GM12878 (cell line): ENCODE measurements around the gene S1PR2. TPM values are rescaled to one million over a fixed set of nuclear protein-coding genes. Genes with fewer than 3 reads are reported as not detected.

Source experiments
- ATAC-seq: fragments of 200-7000 bp; cut with Tn5 transposase; 3 replicates; pipeline ENCODE4 v1.9.1; 2020; ENCODE audit warnings: mild to moderate bottlenecking, moderate library complexity
- BruUV-seq: library from RNA; stranded (reverse); fragments of 400-500 nt; replicated peaks from 2 replicates; lab custom pipeline; 2021; lab: Mats Ljungman, UMichigan
- CTCF ChIA-PET: fragments of 300-600 bp; sonication (Branson Sonifier 250); formaldehyde crosslinking; extraction: SDS; loops from one replicate; lab custom pipeline; 2021; ENCODE audit warnings: inconsistent platforms; lab: Yijun Ruan, JAX
- POLR2A ChIA-PET: fragments of 350-600 bp; formaldehyde crosslinking; extraction: SDS; loops from one replicate; lab custom pipeline; 2021; ENCODE audit warnings: inconsistent platforms; lab: Charles Lee
- RAD21 ChIA-PET: fragments of 300-600 bp; sonication (Branson Sonifier 250); formaldehyde crosslinking; loops from one replicate; lab custom pipeline; 2023; ENCODE audit warnings: antibody characterized with exemption; ENCODE audit not compliant: unreplicated experiment; lab: Charles Lee
- SMC1A ChIA-PET: fragments of 300-600 bp; sonication (Branson Sonifier 250); formaldehyde crosslinking; loops from one replicate; lab custom pipeline; 2023; ENCODE audit not compliant: unreplicated experiment, uncharacterized antibody; lab: Charles Lee
- DNase-seq: peaks from one replicate; pipeline ENCODE4 v3.0.0-alpha.2; 2011; ENCODE audit warnings: low read depth, low spot score
- FAIRE-seq: peaks from 3 replicates; lab custom pipeline; 2011; peaks lifted over from hg19 to GRCh38; lab: Jason Lieb, UNC
- H2AFZ ChIP-seq: 2 replicates; pipeline ENCODE4 v1.6.0; 2011; ENCODE audit warnings: low read depth, low read length, control low read depth; ENCODE audit not compliant: control insufficient read depth
- H3K27ac ChIP-seq: 2 replicates; pipeline ENCODE4 v1.5.1; 2011; ENCODE audit warnings: control low read depth; ENCODE audit not compliant: control insufficient read depth, insufficient read depth
- H3K27me3 ChIP-seq, 2 experiments: replicated peaks in 1 of 2; 2 replicates each; pipeline versions ENCODE4 v1.6.0 to v1.6.1; 2011; ENCODE audit warnings: low read length in 1 of 2; ENCODE audit not compliant: control insufficient read depth in 2 of 2, insufficient read depth in 2 of 2
- H3K36me3 ChIP-seq, 2 experiments: 2 replicates each; pipeline ENCODE4 v1.5.1; 2011; ENCODE audit warnings: low read length in 1 of 2; ENCODE audit not compliant: control insufficient read depth in 2 of 2, insufficient read depth in 2 of 2
- H3K4me1 ChIP-seq: 2 replicates; pipeline ENCODE4 v1.6.1; 2011; ENCODE audit warnings: mild to moderate bottlenecking, low read length, moderate library complexity, mixed read lengths; ENCODE audit not compliant: control insufficient read depth, insufficient read depth
- H3K4me2 ChIP-seq: 2 replicates; pipeline ENCODE4 v1.6.0; 2011; ENCODE audit warnings: control low read depth; ENCODE audit not compliant: control insufficient read depth, insufficient read depth
- H3K4me3 ChIP-seq: fragments of 200-600 bp; sonication (generic); 2 replicates; pipeline ENCODE4 v1.5.1; 2016
- H3K79me2 ChIP-seq: 2 replicates; pipeline ENCODE4 v1.6.0; 2011; ENCODE audit warnings: low read length; ENCODE audit not compliant: control insufficient read depth, insufficient read depth
- H3K9ac ChIP-seq: 2 replicates; pipeline ENCODE4 v1.8.0; 2011; ENCODE audit warnings: low read length, control low read depth, mixed read lengths; ENCODE audit not compliant: control insufficient read depth, insufficient read depth
- H3K9me3 ChIP-seq: replicated peaks from 3 replicates; pipeline ENCODE4 v1.5.1; 2011; ENCODE audit warnings: mild to moderate bottlenecking, low read length; ENCODE audit not compliant: control insufficient read depth, insufficient read depth
- H4K20me1 ChIP-seq: 2 replicates; pipeline ENCODE4 v1.6.0; 2011; ENCODE audit not compliant: control insufficient read depth, insufficient read depth
- BCL11A ChIP-seq: IDR thresholded peaks from 2 replicates; pipeline ENCODE4 v1.6.1; 2011; ENCODE audit warnings: low read depth, low read length
- CBX3 ChIP-seq: fragments of 200-600 bp; sonication (generic); IDR thresholded peaks from 2 replicates; pipeline ENCODE4 v1.6.1; 2016; ENCODE audit warnings: low read depth, borderline replicate concordance
- FOS ChIP-seq: IDR thresholded peaks from 3 replicates; pipeline ENCODE4 v1.6.1; 2011; ENCODE audit warnings: borderline replicate concordance; ENCODE audit not compliant: insufficient read length; ENCODE audit errors: extremely low read depth
- MYB ChIP-seq: fragments of 150-350 bp; IDR thresholded peaks from 2 replicates; pipeline ENCODE4 v1.6.1; 2014; ENCODE audit warnings: mild to moderate bottlenecking, low read depth, low read length, borderline replicate concordance
- PAX5 ChIP-seq: IDR thresholded peaks from 2 replicates; pipeline ENCODE4 v1.6.1; 2011; ENCODE audit warnings: low read depth, low read length, borderline replicate concordance
- POLR2AphosphoS2 ChIP-seq: IDR thresholded peaks from 2 replicates; pipeline ENCODE4 v1.6.1; 2011; ENCODE audit warnings: low read depth, mild to moderate bottlenecking, low read length, improper control_type of control experiment, moderate library complexity
- TCF12 ChIP-seq: IDR thresholded peaks from 2 replicates; pipeline ENCODE4 v1.6.1; 2011; ENCODE audit warnings: low read depth, mild to moderate bottlenecking, low read length
- ZNF384 ChIP-seq: IDR thresholded peaks from 2 replicates; pipeline ENCODE4 v1.6.1; 2012; ENCODE audit warnings: low read depth, mild to moderate bottlenecking, low read length, improper control_type of control experiment, borderline replicate concordance
- WGBS: methylation state at CpG from one replicate; pipeline ENCODE4 v1.1.6; 2016; ENCODE audit warnings: low lambda C conversion rate; ENCODE audit not compliant: insufficient replicate concordance, insufficient coverage; ENCODE audit errors: missing lambda C conversion rate; 5-methylcytosine and 5-hydroxymethylcytosine counted together
- in situ Hi-C: fragments of 300-500 bp; cut with MboI; formaldehyde crosslinking; loops from 9 replicates; pipeline ENCODE4 v1.14.3; 2018; ENCODE audit warnings: mixed read lengths
- intact Hi-C: fragments of 100-400 bp; cut with micrococcal nuclease; formaldehyde crosslinking; loops from one replicate; pipeline ENCODE4 v1.14.2; 2022; ENCODE audit not compliant: unreplicated experiment
- polyA plus RNA-seq, 11 experiments: library from polyadenylated mRNA; depleted of rRNA in 4 of 11; unstranded in 6 of 11; stranded (reverse) in 5 of 11; fragments of >200 nt; fragmentation: Nextera tagmentation in 4 of 11; fragmentation: Illumina TruSeq in 1 of 11; extraction: Ambion mirVana in 4 of 11; extraction: Trizol in 1 of 11; gene quantifications; 1 replicate in 1 of 11; 2 replicates in 10 of 11; pipeline versions ENCODE4 v1.2.1 to v1.2.3, GENCODE V29; 2011 to 2016; ENCODE audit warnings: inconsistent platforms in 2 of 11, missing spikeins in 2 of 11, low read depth in 1 of 11
- total RNA-seq, 4 experiments: library from RNA; depleted of rRNA in 3 of 4; stranded (reverse); fragments of >200 nt in 3 of 4; fragmentation: Illumina TruSeq in 1 of 4; extraction: Trizol in 1 of 4; gene quantifications; 2 replicates each; pipeline versions ENCODE4 v1.2.1 to v1.2.3, GENCODE V29; 2013 to 2021
- TF ChIP-seq, protein P1 (sequence below): fragments of 450-650 bp; IDR thresholded peaks from 2 replicates; pipeline ENCODE4 v1.6.1; 2017; ENCODE audit warnings: mild to moderate bottlenecking

Gene S1PR2
- total and polyA plus RNA-seq, 10 of the 15 experiments (the other 5 are each of a cell fraction or from before 2014, with no cell fraction given), result 4.9 to 26.8 (median 11.6) TPM

DNA sequence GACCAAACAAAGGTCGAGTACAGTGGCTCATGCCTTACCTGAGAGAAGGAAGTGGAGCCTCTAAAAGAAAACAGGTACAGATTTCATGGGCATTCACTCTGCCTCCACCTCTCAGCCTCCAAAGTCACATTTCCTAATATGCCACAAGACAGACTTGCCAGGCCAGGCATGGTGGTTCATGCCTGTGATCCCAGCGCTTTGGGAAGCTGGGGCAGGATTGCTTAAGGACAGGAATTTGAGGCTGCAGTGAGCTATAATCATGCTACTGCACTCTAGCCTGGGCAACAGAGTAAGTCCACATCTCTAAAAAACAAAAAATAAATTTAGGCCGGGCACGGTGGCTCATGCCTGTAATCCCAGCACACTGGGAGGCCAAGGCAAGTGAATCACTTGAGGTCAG, 25.5 kb downstream of the S1PR2 start:
- intact Hi-C loops (no loop called here), in situ Hi-C loops (no loop called here)
- Histone ChIP-seq H4K20me1 (no peaks in the 10 kb centered on the region), H3K4me1 (peaks cover 12% of the 10 kb centered on the region), H3K79me2 (no peaks in the 10 kb centered on the region), H3K27ac (no peak overlapping the region), H3K4me2 (no peak overlapping the region), H3K27me3 (no peaks in the 10 kb centered on the region), H3K9me3 (peaks cover 3% of the 10 kb centered on the region; the same call in 1 of the 3 replicates), H3K9ac (no peak overlapping the region), H3K4me3 (no peak overlapping the region), H3K36me3 (no peaks in the 10 kb centered on the region), H2AFZ (no peak overlapping the region)
- SMC1A ChIA-PET, result interaction anchor here (0.6 to 0.8 kb wide), 2 partner anchors 10 to 21 kb away, joined by 3 read pairs; no protein-coding TSS in a partner anchor
- TF ChIP-seq POLR2AphosphoS2 (no peak), CBX3 (no peak), FOS (no peak), TCF12 (no peak), BCL11A (no peak), ZNF384 (no peak), PAX5 (no peak), MYB (no peak)
- TF ChIP-seq, protein P1, sequence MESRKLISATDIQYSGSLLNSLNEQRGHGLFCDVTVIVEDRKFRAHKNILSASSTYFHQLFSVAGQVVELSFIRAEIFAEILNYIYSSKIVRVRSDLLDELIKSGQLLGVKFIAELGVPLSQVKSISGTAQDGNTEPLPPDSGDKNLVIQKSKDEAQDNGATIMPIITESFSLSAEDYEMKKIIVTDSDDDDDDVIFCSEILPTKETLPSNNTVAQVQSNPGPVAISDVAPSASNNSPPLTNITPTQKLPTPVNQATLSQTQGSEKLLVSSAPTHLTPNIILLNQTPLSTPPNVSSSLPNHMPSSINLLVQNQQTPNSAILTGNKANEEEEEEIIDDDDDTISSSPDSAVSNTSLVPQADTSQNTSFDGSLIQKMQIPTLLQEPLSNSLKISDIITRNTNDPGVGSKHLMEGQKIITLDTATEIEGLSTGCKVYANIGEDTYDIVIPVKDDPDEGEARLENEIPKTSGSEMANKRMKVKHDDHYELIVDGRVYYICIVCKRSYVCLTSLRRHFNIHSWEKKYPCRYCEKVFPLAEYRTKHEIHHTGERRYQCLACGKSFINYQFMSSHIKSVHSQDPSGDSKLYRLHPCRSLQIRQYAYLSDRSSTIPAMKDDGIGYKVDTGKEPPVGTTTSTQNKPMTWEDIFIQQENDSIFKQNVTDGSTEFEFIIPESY, result no peak
- ATAC-seq, result no peak
- DNase-seq, result no peak
- RAD21 ChIA-PET, result interaction anchor here (0.8 to 1.3 kb wide), 3 partner anchors 14 to 44 kb away, joined by 3 to 4 read pairs (median 4); no protein-coding TSS in a partner anchor
- no peak for FAIRE-seq
- 95% methylated on average over 4 of the region's 4 CpGs for WGBS
- POLR2A ChIA-PET, result interaction anchor here (0.7 kb wide), 1 partner anchor 92 kb away, joined by 4 read pairs; no protein-coding TSS in a partner anchor
- BruUV-seq, result no TSS peak
- CTCF ChIA-PET, result interaction anchor here (0.8 kb wide), 1 partner anchor 73 kb away, joined by 3 read pairs; no protein-coding TSS in a partner anchor
